RWPE2 (cell line): ENCODE results near the gene IAPP.
"Not testable (repeated sequence)": the region's sequence is repeated elsewhere in the genome, so short reads cannot be mapped to it uniquely, and the experiment has no call there.

Experiments used
- ATAC-seq: fragments of 200-7000 bp; cut with Tn5 transposase; 3 replicates; pipeline ENCODE4 v1.9.1; 2021; ENCODE audit warnings: low read depth
- DNase-seq: peaks from one replicate; pipeline ENCODE4 v3.0.0-alpha.2; 2020; ENCODE audit warnings: low spot score
- H3K27ac ChIP-seq: fragments of 450-650 bp; 2 replicates; pipeline ENCODE4 v1.5.1; 2017; ENCODE audit warnings: mild to moderate bottlenecking; ENCODE audit not compliant: poor library complexity, severe bottlenecking
- H3K27me3 ChIP-seq: fragments of 250-450 bp; sonication (Bioruptor Pico); 2 replicates; pipeline ENCODE4 v1.5.1; 2021; ENCODE audit warnings: mild to moderate bottlenecking, moderate library complexity; ENCODE audit not compliant: insufficient read depth, poor library complexity, severe bottlenecking
- H3K36me3 ChIP-seq: fragments of 250-450 bp; sonication (Bioruptor Pico); 2 replicates; pipeline ENCODE4 v1.5.1; 2020; ENCODE audit warnings: low read depth, mild to moderate bottlenecking, moderate library complexity
- H3K4me1 ChIP-seq: fragments of 250-450 bp; sonication (Bioruptor Pico); 2 replicates; pipeline ENCODE4 v1.5.1; 2021; ENCODE audit warnings: mild to moderate bottlenecking, moderate library complexity; ENCODE audit not compliant: insufficient read depth, poor library complexity, severe bottlenecking
- H3K4me3 ChIP-seq: fragments of 250-450 bp; sonication (Bioruptor Pico); 2 replicates; pipeline ENCODE4 v1.5.1; 2021; ENCODE audit warnings: mild to moderate bottlenecking, moderate library complexity; ENCODE audit not compliant: severe bottlenecking
- H3K9me3 ChIP-seq: fragments of 250-450 bp; sonication (Bioruptor Pico); 2 replicates; pipeline ENCODE4 v1.5.1; 2021; ENCODE audit warnings: mild to moderate bottlenecking, moderate library complexity; ENCODE audit not compliant: severe bottlenecking
- TF ChIP-seq, protein P1 (sequence below): fragments of 450-650 bp; IDR thresholded peaks from one replicate; pipeline ENCODE4 v1.5.1; 2017; ENCODE audit warnings: mild to moderate bottlenecking, moderate library complexity; ENCODE audit not compliant: poor library complexity, severe bottlenecking

Gene IAPP

GRCh38 chr12:21353487-21353886, 19.2 kb upstream of the IAPP start:
- TF ChIP-seq, protein P1, sequence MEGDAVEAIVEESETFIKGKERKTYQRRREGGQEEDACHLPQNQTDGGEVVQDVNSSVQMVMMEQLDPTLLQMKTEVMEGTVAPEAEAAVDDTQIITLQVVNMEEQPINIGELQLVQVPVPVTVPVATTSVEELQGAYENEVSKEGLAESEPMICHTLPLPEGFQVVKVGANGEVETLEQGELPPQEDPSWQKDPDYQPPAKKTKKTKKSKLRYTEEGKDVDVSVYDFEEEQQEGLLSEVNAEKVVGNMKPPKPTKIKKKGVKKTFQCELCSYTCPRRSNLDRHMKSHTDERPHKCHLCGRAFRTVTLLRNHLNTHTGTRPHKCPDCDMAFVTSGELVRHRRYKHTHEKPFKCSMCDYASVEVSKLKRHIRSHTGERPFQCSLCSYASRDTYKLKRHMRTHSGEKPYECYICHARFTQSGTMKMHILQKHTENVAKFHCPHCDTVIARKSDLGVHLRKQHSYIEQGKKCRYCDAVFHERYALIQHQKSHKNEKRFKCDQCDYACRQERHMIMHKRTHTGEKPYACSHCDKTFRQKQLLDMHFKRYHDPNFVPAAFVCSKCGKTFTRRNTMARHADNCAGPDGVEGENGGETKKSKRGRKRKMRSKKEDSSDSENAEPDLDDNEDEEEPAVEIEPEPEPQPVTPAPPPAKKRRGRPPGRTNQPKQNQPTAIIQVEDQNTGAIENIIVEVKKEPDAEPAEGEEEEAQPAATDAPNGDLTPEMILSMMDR, result no peak
- no peaks in the 10 kb centered on the region for H3K4me1 ChIP-seq
- H3K36me3 ChIP-seq, result no peaks in the 10 kb centered on the region
- H3K9me3 ChIP-seq, result no peaks in the 10 kb centered on the region
- no peak overlapping the region for H3K4me3 ChIP-seq
- no peak overlapping the region for H3K27ac ChIP-seq
- ATAC-seq (no peak), DNase-seq (no peak)
- no peaks in the 10 kb centered on the region for H3K27me3 ChIP-seq

GRCh38 chr12:21353948-21354347, 18.8 kb upstream of the IAPP start:
- no peaks in the 10 kb centered on the region for H3K27me3 ChIP-seq
- no peaks in the 10 kb centered on the region for H3K9me3 ChIP-seq
- H3K4me3 ChIP-seq, result no peak overlapping the region
- no peaks in the 10 kb centered on the region for H3K36me3 ChIP-seq
- ATAC-seq (no peak), DNase-seq (no peak)
- TF ChIP-seq, protein P1, result no peak
- no peaks in the 10 kb centered on the region for H3K4me1 ChIP-seq
- H3K27ac ChIP-seq, result no peak overlapping the region

- ATAC-seq (no peak), DNase-seq (no peak)
- no peaks in the 10 kb centered on the region for H3K4me1 ChIP-seq
- H3K9me3 ChIP-seq, result no peaks in the 10 kb centered on the region
- TF ChIP-seq, protein P1, result no peak
- no peaks in the 10 kb centered on the region for H3K36me3 ChIP-seq
- H3K27ac ChIP-seq, result no peak overlapping the region
- no peak overlapping the region for H3K4me3 ChIP-seq
- H3K27me3 ChIP-seq, result no peaks in the 10 kb centered on the region
Measured at GRCh38 chr12:21354641-21355040, 18.1 kb upstream of the IAPP start.

- ATAC-seq, H3K4me3 ChIP-seq, H3K4me1 ChIP-seq, DNase-seq, H3K9me3 ChIP-seq, H3K36me3 ChIP-seq, H3K27ac ChIP-seq, H3K27me3 ChIP-seq: not testable (repeated sequence)
Measured at GRCh38 chr12:21360632-21361031, 12.1 kb upstream of the IAPP start.

DNA sequence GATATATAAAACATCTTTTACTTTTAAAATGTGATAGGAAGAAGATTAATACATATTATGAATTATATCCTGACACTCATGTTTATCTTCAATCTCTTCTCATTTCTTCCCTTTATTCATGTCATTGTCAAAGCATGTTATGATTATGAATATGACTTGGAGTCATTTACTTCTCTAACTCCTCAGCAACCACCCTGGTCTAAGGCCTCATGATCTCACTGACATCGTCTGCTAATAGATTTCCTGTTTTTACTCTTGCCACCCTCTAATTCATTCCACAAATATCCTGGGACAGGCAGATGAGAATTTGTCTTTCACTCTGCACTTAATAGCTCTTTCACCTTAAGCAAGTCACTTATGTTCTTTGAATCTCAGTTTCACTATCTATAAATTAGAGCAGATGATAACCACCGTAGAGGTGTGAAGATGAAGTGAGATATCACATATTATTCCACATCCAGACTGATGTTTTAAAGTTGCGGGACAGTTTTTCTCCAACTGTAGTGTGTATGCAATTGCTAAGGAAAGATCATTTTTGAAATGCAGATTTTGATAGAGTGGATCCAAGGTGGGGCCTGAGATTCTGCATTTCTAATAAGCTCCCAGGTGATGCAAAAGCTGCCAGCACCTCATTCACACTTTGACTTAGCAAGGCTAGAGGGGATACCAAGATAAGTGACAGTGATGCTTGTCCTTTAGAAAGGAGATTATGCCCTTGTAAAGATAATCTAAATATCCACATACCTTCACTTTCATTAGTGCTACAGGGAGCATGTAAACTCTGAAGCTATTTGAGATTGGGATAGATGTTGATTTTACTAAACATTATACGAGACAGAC, 3.3 kb upstream of the IAPP start:
- TF ChIP-seq, protein P1, result no peak
- H3K4me1 ChIP-seq, result no peaks in the 10 kb centered on the region
- no peaks in the 10 kb centered on the region for H3K36me3 ChIP-seq
- H3K4me3 ChIP-seq, result no peak overlapping the region
- no peak overlapping the region for H3K27ac ChIP-seq
- DNase-seq, result no peak
- H3K27me3 ChIP-seq, result no peaks in the 10 kb centered on the region
- ATAC-seq, result no peak
- H3K9me3 ChIP-seq, result no peaks in the 10 kb centered on the region
